ENCODE measurements around the gene UQCC5.

The UQCC5 gene

DNA sequence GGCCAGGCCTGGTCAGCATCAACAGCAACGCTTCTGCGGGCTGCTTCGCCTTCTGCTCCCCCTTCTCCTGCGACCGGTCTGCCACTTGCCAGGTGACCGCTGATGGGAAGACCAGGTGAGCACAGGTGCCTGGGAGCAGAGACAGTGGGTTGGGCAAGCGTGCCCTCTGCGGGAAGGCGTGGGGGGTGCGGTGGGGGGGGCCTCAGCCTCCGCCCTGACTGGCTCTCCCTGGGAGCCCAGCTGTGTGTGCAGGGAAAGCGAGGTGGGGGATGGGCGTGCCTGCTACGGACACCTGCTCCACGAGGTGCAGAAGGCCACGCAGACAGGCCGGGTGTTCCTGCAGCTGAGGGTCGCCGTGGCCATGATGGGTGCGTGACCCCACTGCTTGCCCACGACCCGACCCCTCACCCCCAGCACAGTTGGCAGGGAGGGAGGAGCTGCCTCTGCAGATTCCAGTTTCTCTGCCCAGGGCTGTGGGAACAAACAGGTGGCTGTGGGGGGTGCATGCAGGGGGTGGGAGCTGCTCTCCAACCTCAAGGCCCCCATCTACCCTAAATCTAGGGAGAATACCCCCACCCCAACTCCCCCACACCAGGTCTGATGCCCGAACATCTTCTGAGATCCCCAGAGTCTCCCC is 32.5 kb upstream of the UQCC5 start:
- DNase-seq (ENCODE audit: low read depth in 2 of 3, low spot score in 2 of 3): no peak

- no peak for DNase-seq (ENCODE audit: low read depth in 2 of 3, low spot score in 2 of 3)
Measured at GRCh38 chr3:52504977-52505376, 31.4 kb upstream of the UQCC5 start.

- no peak for DNase-seq (ENCODE audit: low read depth in 2 of 3, low spot score in 2 of 3)
Measured at GRCh38 chr3:52506266-52506966, 30.0 kb upstream of the UQCC5 start.

DNA sequence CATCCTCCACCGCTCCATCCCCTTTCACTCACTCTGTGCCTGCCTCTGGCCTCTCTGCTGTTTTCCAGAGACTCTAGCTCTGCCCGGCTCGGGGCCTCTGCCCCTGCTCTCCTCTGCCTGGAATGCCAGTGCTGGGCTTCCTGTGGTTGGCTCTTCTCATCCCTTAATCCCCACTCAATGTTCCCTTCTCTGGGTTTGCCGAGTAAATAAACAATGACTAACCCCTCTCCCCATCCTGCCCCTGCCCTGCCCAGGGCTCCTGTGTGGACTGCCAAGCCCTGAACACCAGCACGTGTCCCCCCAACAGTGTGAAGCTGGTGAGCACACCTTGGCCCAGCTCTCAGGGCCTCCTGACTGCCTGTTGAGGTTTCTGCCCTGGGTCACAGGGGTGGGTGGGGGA is 29.0 kb upstream of the UQCC5 start:
- no peak for DNase-seq (ENCODE audit: low read depth in 2 of 3, low spot score in 2 of 3)

GRCh38 chr3:52509753-52510328 is 26.6 kb upstream of the UQCC5 start:
- no peak for DNase-seq (ENCODE audit: low read depth in 2 of 3, low spot score in 2 of 3)

- no peak for DNase-seq (ENCODE audit: low read depth in 2 of 3, low spot score in 2 of 3)
Measured at GRCh38 chr3:52511509-52511908, 24.9 kb upstream of the UQCC5 start.

- DNase-seq (ENCODE audit: low read depth in 2 of 3, low spot score in 2 of 3): no peak
Measured at GRCh38 chr3:52512105-52512504, 24.3 kb upstream of the UQCC5 start.

GRCh38 chr3:52512727-52513126 is 23.7 kb upstream of the UQCC5 start:
- no peak for DNase-seq (ENCODE audit: low read depth in 2 of 3, low spot score in 2 of 3)

DNA sequence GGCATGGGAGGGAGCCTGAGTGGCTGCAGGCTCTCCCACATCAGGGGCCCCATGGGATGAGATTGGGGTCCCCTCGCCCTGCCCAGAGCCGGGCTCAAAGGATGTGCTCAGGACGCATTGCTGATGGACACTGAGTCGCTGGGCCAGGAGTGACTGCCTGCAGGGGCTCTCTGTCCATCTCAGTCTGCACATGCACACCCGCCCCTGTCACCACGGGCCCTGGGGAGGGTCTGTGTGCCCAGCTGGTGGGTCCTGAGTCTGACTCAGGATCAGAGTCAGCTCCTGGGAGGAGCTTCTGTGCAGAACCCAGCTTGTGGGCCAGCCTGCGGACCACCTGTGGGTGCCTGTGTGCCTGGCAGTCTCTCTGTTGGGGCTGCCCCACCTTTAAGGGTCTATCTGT is 23.1 kb upstream of the UQCC5 start:
- DNase-seq (ENCODE audit: low read depth in 2 of 3, low spot score in 2 of 3): no peak

DNA sequence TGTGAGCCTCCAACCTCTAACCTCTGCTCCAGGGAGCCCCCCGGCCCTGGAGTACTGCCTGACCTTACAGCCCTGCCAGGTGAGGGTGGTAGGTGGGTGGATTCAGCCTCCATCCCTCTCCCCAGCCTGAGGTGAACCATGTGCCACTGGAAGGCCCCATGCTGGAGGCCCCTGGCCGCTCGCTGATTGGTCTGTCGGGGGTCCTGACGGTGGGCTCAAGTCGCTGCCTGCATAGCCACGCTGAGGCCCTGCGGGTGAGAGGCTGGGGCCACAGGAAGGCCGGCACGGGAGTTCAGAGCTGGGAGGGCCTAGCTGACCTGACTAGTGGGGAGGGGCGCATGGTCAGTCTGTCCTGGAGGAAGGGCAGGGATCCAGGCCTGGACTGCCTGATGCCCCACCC is 21.8 kb upstream of the UQCC5 start:
- no peak for DNase-seq (ENCODE audit: low read depth in 2 of 3, low spot score in 2 of 3)

- DNase-seq (ENCODE audit: low read depth in 2 of 3, low spot score in 2 of 3): no peak
Measured at GRCh38 chr3:52515192-52515591, 21.2 kb upstream of the UQCC5 start.

DNA sequence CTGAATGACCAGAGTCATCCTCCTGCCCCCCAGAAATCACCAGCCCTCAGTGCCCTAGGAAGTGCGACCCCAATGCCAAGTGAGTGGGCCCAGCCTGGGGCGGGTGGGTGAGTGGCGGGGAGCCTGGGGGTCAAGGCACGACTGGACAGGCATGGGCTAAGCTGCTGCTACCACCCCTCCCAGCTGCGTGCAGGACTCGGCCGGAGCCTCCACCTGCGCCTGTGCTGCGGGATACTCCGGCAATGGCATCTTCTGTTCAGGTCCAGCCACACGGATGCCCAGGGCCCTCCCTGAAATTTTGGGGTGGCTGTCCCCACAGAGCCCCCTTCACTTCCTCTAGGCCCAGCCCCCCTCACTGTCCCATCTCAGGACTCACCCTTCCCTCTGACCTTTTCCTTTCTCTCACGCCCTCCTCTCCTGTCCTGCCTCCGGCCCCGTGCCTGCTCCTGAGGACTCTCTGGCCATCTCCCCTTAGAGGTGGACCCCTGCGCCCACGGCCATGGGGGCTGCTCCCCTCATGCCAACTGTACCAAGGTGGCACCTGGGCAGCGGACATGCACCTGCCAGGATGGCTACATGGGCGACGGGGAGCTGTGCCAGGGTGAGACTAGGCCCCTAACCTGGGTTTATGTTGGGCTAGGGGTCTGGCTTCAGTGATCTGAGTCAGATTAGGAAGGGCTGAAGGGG is 19.8 kb upstream of the UQCC5 start:
- no peak for DNase-seq (ENCODE audit: low read depth in 2 of 3, low spot score in 2 of 3)

- DNase-seq (ENCODE audit: low read depth in 2 of 3, low spot score in 2 of 3): no peak
Measured at GRCh38 chr3:52517796-52518722, 18.3 kb upstream of the UQCC5 start.

- no peak for DNase-seq (ENCODE audit: low read depth in 2 of 3, low spot score in 2 of 3)
Measured at GRCh38 chr3:52518723-52519444, 17.5 kb upstream of the UQCC5 start.

GRCh38 chr3:52519445-52520140 is 16.8 kb upstream of the UQCC5 start:
- DNase-seq (ENCODE audit: low read depth in 2 of 3, low spot score in 2 of 3): no peak

DNA sequence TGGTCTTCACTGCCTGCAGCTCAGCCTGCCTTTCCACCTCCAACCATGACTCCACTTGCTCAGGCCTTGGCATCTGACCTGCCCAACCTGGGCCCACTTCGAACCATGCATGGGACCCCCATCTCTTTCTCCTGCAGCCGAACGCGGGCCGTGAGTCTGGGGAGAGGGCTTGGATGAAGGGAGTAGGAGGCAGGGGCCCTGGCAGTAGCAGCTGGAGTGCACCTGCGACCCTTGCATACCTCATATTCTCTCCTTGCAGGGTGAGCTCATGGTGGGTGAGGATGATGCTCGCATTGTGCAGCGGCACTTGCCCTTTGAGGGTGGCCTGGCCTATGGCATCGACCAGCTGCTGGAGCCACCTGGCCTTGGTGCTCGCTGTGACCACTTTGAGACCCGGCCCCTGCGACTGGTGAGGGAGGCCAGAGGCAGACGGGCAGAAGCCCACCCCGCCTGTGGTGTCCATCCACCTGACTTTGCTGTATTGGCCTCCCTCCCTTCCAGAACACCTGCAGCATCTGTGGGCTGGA is 16.2 kb upstream of the UQCC5 start:
- no peak for DNase-seq (ENCODE audit: low read depth in 2 of 3, low spot score in 2 of 3)

DNA sequence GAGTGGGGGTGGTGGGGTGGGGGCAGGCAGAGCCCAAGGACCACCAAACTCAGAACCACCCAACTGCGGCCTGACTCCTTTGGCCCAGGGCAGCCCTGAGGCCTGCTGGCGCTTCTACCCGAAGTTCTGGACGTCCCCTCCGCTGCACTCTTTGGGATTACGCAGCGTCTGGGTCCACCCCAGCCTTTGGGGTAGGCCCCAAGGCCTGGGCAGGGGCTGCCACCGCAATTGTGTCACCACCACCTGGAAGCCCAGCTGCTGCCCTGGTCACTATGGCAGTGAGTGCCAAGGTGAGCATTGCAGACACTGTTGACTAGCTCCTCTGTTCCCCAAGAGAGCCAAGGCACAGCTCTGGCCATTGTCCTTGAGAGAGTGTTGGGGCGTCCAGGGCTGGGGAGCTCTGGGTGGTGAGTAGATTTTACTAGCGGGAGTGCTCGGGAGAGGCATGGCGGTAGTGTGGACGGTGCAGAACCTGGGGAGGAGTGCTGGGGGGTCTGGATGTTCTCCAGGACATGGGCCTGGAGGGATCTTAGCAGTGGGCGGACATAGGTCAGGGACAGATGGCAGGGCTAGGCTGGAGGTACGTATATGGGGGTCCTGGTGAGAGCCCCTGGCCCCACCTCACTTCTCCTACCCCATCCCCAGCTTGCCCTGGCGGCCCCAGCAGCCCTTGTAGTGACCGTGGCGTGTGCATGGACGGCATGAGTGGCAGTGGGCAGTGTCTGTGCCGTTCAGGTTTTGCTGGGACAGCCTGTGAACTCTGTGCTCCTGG is 15.5 kb upstream of the UQCC5 start:
- DNase-seq (ENCODE audit: low read depth in 2 of 3, low spot score in 2 of 3): no peak

- no peak for DNase-seq (ENCODE audit: low read depth in 2 of 3, low spot score in 2 of 3)
Measured at GRCh38 chr3:52521488-52521824, 14.9 kb upstream of the UQCC5 start.
